HG03571 (cell line): ENCODE measurements around the gene NUFIP2.
"Not testable (repeated sequence)": the region's sequence is repeated elsewhere in the genome, so short reads cannot be mapped to it uniquely, and the experiment has no call there.

Experiments used
- ATAC-seq: cut with Tn5 transposase; IDR thresholded peaks from one replicate; pipeline ENCODE4 v1.9.1; 2021; ENCODE audit not compliant: unreplicated experiment

Gene NUFIP2

DNA sequence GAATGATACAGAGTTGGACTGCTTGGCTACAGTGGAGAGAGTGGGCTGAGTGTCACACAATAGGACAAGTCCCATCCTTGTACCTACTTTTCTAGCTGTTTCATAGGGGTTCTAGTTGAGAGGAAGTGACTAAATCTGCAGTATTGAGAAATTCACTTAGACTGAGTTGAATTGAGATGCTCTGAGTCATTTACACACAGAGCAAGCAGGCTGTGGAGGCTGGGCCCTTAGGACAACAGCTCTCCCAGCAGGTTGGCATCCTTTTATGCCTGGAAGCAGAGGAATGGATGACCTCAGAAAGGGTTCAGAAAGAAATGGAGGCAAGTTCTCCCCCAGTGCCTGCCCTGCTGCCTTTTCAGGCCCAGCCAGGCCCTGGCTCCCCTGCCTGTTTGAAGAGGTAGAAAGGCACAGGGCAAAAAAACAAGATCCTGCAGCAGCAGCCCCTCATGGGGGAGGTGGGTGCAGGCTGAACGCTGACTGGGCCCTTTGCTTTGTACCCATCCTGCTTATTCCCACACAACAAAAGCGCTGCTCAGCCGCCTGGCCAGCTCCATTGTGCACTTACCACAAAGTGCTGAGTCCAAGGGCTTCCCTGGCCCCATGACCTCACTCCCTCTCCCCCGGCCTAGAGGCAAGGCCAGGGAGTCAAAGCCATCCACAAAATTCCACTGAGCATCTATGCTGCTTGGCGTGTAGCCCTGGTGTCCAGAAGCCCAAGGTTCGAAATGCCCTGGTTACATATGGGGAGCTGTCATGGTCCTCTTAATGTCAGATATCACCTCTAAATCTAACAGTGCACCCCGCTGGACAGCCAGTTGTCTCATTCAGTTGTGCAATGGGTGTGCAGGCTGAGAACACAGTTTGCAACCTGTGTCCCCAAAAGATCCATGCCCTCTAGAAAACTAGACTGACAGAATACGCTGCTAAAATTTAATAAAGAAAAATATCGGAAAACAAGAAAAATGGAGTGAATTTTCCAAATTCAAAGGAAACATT lies 52.7 kb downstream of the NUFIP2 start:
- no peak for ATAC-seq

DNA sequence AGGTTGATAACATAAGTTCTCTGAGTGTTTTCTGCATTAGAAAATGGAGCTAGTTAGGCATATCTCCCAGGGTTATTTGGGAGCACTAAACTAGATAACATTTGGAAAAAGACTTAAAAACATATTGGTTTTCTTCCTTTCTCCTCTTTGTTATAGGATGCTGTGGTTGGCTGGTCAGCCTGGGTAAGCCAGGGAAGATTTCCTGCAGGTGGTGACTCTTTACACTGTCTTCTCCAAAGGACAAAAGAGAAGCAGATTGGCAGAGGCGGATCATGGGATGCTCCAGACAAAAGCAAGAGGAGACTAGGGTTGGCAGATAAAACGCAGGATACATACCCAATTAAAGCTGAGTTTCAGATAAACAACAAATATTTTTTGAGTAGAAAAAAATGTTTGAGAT lies 53.5 kb downstream of the NUFIP2 start:
- ATAC-seq, result no peak

GRCh38 chr17:29238133-29238850 lies 55.7 kb downstream of the NUFIP2 start:
- no peak for ATAC-seq

DNA sequence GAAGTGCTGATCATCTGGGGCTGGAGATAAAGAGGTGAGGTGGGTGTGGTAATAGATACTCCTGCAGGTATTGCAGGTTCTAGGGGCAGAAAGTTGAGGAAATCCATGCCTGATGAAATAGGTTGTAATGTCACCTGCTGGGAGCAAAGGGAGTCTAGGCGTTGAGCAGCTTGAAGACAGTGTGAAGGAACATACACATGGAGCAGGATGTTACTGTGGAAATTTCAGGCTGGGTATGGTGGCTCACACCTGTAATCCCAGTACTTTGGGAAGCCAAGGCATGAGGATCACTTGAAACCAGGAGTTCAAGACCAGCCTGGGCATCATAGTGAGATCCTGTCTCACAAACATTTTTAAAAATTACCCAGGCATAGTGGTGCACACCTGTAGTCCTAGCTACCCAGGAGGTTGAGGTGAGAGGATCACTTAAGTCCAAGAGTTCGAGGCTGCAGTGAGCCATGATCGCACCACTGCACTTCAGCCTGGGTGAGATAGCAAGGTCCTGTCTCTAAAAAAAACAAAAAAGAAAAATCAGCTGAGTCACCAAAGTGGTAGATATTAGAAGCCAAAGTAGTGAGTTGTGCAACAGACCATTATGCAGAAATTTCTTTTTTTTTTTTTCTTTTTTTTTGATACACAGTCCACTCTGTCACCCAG lies 56.3 kb downstream of the NUFIP2 start:
- ATAC-seq, result no peak

DNA sequence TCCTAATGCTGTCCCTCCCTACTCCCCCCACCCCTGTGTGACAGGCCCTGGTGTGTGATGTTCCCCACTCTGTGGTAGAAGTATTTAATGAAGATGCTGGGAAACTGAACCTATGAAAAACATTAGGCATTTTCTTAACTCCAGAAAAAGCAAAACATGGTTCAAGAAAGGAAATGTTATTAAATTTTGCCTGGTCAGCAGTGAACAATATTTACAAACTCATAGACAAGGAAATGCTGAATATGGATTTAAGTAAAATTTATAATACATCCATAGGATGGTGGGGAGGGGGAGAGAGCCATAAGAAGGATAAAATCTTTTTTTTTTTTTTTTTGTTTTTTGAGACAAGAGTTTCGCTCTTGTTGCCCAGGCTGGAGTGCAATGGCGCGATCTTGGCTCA lies 58.0 kb downstream of the NUFIP2 start:
- ATAC-seq, result no peak

- not testable (repeated sequence) for ATAC-seq
Measured at GRCh38 chr17:29234972-29235371, 59.0 kb downstream of the NUFIP2 start.

- ATAC-seq, result no peak
Measured at GRCh38 chr17:29233301-29233700, 60.6 kb downstream of the NUFIP2 start.

DNA sequence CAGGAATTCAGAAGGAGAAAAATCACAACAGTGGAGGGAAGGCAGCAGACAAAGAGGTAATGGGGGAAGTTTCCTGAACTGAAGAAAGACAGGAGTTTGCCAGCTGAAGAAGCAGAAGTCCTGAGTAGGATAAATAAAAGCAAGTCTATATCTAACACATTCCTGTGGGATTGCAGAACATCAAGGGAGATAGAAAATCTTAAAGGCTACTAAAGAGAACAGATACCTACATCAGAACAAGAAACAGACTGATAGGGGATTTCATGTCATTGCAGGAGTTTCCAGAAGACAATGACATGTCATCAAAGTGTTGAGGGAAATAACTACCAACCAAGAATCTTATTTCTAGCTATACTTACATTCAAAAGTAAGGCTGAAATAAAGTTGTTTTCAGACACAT lies 68.6 kb downstream of the NUFIP2 start:
- no peak for ATAC-seq

- ATAC-seq, result not testable (repeated sequence)
Measured at GRCh38 chr17:29221338-29221737, 72.6 kb downstream of the NUFIP2 start.

- no peak for ATAC-seq
Measured at GRCh38 chr17:29219378-29220047, 74.4 kb downstream of the NUFIP2 start.

GRCh38 chr17:29216856-29217255 lies 77.1 kb downstream of the NUFIP2 start:
- ATAC-seq, result no peak

DNA sequence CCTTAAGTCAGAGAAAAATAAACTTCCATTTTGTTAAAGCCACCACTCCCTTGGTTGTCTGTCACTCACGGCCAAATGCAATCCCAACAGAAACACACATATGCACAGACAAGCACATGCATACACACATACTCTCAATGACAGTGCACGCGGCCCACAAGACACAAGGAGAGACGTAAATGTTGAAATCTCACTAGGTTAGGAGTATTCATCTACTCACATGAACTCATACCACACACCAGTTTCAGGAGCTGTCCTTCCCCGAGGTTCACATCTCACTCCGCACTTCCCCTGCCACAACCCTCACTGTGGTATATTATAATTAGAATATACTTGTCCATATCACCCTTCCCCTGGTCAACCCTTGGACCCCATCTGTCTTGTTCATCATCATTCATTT lies 77.8 kb downstream of the NUFIP2 start:
- no peak for ATAC-seq

- ATAC-seq, result no peak
Measured at GRCh38 chr17:29215717-29216116, 78.2 kb downstream of the NUFIP2 start.

- no peak for ATAC-seq
Measured at GRCh38 chr17:29215174-29215573, 78.8 kb downstream of the NUFIP2 start.

GRCh38 chr17:29214215-29215146 lies 79.5 kb downstream of the NUFIP2 start:
- no peak for ATAC-seq

DNA sequence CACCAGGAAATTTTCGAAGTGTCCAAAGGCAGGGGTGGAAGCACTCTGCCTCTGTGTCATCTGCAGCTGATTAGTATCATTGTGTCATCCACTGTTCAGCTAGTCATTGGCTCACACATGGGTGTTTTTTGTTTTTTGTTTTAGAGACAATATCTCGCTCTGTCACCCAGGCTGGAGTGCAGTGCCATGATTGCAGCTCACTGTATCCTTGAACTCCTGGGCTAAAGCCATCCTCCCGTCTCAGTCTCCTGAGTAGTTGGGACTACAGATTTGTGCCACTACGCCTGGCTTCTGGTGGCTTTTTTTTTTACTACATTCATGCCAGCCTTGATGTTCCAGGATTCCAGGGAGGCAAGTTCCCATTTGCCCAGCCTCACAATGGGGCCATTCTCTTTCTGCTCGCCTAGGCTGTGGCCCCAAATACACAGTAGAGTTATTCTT lies 81.2 kb downstream of the NUFIP2 start:
- ATAC-seq, result no peak

DNA sequence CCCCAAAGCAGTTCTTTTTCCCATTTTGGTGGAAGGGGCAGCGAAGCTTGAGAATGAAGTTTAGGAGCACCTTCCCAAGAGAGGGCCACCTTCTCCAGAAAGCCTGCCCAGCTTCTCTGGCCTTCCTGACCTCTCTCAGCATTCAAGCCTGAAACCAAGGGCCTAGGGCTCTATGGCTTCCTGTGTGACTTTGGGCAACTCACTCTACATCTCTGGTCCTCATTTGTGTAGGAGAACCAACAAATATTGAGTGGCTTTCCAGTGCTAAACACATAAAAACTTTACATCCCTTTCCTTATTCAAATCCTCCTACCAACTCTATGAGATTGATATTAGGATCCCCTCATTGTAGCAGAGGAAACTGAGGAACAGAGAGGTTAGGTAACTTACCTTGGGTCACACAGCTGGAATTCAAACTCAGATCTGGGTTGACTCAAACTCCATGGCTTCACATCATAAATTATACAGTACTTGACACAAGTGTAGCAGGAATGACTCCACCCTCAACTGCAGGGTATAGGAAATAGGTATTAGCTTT lies 81.8 kb downstream of the NUFIP2 start:
- no peak for ATAC-seq

GRCh38 chr17:29210879-29211278 lies 83.1 kb downstream of the NUFIP2 start:
- ATAC-seq, result no peak

GRCh38 chr17:29209073-29209472 lies 84.9 kb downstream of the NUFIP2 start:
- ATAC-seq, result no peak

- ATAC-seq, result no peak
Measured at GRCh38 chr17:29207975-29208374, 86.0 kb downstream of the NUFIP2 start.
